Sciatic nerve (tissue), 2 donors: ENCODE results near the gene CHAT. TPM values are rescaled to one million over a fixed set of nuclear protein-coding genes. Genes with fewer than 3 reads are reported as not detected.

Source experiments
- ATAC-seq: fragments of 200-7000 bp; cut with Tn5 transposase; one replicate; pipeline ENCODE4 v1.9.1; 2020; ENCODE audit warnings: mild to moderate bottlenecking, moderate library complexity
- DNase-seq: peaks from one replicate; pipeline ENCODE4 v3.0.0-alpha.2; 2020; ENCODE audit warnings: low spot score
- intact Hi-C: fragments of 100-400 bp; cut with DNase I; formaldehyde crosslinking; loops from one replicate; pipeline ENCODE4 v1.14.2; 2022
- total RNA-seq: library from RNA; stranded (reverse); fragmentation: NEBNext Ultra II Directional; extraction: Animal tissue kit (Norgen Biotek cat#: 25700); gene quantifications from one replicate; pipeline ENCODE4 v1.2.1, GENCODE V29; 2021
- donor health status: DM: no; HTN: no; CAD: no.
- donor health status: DM: no; HTN: no; CAD: no.

CHAT gene
- total RNA-seq, 1 donor from 2014 or later: not detected

DNA sequence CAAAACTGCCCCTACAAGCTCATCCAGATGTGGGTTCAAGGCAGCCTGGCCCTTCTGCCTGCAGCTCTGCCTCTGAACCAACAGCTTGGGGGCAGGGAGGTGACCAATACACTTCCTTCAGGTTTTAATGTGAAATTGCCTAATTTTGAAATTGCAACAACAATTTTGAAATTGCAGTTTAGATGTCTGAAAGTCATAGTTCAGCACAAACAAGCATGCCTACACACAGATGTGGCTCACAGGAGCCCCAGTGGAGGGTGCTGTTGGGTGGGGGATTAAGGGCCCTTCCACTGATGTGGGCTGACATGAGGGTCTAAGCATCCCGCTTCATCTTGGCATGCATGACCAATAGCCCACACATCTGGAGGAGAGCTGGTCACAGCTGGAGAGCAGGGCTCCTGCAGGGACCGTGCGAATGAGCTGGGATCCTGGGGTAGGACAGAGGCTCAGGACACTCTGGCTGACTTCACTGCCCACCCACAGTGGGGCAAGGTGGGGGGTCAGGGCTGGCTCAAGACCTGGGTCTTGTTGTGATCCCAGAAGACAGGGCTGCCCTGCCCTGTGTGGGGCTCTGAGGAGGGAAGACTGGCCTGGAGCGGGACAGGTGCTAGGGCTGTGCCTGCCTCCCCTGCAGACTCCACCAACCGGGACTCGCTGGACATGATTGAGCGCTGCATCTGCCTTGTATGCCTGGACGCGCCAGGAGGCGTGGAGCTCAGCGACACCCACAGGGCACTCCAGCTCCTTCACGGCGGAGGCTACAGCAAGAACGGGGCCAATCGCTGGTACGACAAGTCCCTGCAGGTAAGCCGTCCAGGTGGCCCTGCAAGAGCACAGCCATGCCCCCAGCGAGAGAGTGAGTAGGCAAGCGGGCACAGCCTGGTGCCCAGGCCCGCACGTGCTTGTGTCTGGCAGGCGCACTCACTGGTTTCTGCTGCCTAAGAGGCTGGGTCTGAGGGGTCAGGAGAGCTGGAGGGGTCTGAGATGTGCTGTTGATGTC, 32.3 kb downstream of the CHAT start:
- DNase-seq: peak; percentile 25
- no peak for ATAC-seq
- intact Hi-C loops: no loop called here

DNA sequence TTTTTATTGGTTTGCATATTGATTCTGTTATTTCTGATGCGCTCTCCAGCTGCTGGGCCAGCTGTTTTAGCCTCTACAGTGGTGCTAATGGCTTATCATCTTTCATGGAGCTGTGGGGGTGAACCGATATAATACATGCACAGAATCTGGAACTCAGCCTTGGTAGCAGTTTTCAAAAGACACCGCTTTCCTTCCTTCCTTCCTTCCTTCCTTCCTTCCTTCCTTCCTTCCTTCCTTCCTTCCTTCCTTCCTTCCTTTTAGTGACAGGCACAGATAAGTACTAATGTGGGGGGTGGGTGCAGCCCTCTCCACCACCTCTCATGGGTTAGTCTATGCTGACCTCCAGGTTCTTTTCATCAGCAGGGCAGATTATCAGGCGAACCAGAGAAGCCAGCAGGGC, 33.7 kb downstream of the CHAT start:
- ATAC-seq (no peak), DNase-seq (no peak)
- intact Hi-C loops: no loop called here

DNA sequence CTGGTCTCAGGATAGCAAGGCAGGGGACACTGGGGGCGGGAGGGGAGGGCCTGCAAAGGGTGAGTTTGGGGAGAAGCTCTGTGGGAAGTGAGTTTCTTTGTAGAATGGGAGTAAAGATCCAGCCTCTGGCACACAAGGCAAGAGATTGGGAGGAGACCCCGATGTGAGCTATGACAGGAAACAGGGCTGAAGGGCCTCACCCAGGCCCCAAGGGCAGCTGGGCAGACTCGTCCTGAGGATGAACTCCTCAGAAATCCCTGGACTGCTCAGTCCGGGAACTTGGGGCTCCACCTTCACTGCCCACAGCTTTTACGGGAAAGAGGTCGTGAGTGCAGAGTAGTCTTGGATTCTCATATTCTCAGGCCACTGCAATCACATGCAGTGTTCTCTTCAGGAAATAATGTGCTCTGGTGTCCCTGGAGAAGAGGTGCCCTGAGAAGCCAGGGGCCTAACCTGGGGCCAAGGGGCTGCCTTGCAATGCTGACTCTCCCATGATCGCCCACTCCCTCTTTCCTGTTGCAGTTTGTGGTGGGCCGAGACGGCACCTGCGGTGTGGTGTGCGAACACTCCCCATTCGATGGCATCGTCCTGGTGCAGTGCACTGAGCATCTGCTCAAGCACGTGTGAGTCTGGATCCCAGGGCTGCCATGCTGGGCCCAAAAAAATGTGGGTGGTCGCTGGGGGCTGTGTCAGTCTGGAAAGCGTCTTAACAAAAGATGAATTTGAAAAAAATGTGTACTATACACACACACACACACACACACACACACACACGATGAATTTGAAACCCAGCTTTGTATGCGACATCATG, 34.4 kb downstream of the CHAT start:
- no peak for DNase-seq
- intact Hi-C loops: no loop called here
- ATAC-seq: no peak

DNA sequence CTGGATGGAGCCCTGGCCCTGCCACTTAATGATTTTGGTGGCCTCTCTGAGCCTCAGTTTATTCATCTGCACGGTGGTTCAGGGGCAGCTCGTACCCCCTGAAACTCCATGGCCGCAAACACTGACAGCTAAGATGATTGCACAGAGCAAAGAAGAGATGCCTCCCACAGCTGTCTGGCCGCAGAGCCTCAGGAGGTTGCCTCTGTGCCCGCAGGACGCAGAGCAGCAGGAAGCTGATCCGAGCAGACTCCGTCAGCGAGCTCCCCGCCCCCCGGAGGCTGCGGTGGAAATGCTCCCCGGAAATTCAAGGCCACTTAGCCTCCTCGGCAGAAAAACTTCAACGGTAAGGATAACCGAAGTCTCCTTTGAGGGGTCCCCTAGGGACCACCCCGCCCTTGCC, 35.5 kb downstream of the CHAT start:
- intact Hi-C loops: no loop called here
- ATAC-seq: no peak
- DNase-seq: no peak

DNA sequence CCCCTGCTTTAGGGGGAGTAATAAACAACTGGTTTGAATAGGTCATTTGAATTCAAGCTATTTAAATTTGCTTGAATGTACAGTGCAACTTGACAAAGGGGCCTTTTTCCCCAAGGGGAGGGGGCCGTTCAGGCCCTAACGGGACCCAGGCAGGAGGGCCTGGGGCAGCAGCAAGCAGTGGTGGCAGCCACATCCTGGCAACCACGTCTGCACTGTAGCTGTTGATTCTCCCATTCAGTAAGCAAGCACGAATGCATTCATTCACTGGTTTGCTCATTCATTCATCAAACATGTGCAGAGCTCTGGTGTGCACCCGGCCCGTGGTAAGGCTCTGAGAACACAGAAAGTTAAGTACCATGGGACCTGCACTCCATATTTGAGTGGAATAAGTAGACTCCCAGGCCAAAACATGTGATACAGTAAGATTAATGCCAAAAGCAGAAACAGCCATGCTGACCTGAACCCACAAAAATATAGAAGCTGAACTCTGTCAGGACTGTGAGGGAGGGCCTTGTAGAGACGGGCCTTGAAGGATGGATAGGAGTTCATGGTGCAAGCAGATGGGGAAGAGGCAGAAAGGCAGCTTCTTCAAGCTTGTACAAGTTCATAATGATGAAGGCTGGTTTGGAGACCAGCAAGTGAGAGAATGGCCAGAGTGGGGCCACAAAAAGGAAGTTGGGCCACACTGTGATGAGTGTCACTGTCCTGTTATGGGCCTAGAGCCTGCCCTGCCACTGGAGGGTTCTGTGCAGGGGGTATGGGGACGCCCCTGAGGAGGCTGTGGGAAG, 36.3 kb downstream of the CHAT start:
- intact Hi-C loops: no loop called here
- ATAC-seq (no peak), DNase-seq (no peak)

DNA sequence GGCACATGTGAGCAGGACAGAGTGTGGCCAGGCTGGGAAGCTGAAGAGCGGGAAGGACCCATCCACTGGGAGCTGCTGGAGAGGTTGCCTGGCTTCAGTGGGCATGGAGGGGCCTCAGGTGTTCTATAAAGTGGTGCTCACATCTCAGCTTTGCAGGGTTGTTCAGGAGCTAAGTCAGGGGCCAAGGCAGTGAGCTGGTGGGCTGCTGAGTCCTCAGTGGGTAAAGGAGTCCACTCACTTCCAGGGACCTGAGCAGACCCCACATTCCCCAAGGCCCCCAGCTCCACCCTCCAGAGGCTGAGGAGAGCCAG, 36.8 kb downstream of the CHAT start:
- intact Hi-C loops: no loop called here
- ATAC-seq (no peak), DNase-seq (no peak)

DNA sequence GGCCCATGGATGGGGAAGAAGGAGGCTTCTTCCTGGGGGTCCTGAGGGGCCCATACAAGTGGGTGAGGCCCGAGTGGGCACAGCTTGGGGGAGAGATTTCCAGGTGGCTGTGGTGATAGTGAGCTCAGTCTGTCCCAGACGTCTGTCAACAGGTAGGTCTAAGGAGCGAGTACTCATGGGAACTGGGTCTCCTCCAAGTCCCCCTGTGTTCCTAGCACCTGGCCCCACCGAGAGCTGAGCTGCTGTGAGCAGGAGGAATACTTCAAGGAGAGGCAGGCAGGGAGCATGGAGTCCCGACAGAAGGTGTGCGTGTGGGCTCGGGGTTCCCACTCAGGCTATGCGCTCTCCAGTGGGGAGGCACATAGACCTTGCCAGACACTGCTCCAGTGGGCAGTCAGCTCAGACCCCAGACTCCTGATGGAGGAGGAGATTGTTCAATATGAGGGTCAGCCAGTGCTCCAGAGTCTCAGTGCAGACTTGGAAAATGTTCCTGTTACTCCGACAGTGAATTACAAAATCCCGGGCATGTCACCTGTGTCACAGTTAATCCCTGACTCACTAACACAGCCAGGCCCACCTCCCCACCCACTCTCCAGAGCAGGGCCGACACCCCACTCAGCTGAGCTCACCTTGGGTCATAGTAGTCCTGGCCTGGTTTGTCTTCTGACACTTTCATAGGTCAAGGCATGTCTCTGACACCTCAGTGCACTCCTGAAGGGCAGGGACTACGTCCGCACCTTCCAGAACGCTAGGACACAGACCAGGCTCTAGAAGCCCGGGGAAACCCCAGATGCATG, 37.4 kb downstream of the CHAT start:
- DNase-seq (no peak), ATAC-seq (no peak)
- intact Hi-C loops: no loop called here

DNA sequence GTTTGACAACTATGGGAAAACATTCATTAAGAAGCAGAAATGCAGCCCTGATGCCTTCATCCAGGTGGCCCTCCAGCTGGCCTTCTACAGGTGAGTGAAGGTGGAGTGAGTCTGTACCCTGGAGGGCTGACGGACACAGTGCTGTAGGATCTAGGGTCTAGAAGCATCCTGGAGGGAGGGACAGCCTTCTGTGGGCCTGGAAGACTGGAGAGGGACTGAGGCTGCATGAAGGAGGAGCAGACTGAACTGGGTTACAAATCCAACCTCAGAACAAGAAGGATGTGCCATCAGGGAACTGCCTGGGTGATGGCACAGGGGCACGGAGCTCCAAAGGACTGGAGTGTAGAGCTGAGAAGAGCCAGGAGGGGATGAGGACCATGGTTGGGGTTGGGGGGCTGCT, 38.1 kb downstream of the CHAT start:
- no peak for DNase-seq
- ATAC-seq: no peak
- intact Hi-C loops: no loop called here

DNA sequence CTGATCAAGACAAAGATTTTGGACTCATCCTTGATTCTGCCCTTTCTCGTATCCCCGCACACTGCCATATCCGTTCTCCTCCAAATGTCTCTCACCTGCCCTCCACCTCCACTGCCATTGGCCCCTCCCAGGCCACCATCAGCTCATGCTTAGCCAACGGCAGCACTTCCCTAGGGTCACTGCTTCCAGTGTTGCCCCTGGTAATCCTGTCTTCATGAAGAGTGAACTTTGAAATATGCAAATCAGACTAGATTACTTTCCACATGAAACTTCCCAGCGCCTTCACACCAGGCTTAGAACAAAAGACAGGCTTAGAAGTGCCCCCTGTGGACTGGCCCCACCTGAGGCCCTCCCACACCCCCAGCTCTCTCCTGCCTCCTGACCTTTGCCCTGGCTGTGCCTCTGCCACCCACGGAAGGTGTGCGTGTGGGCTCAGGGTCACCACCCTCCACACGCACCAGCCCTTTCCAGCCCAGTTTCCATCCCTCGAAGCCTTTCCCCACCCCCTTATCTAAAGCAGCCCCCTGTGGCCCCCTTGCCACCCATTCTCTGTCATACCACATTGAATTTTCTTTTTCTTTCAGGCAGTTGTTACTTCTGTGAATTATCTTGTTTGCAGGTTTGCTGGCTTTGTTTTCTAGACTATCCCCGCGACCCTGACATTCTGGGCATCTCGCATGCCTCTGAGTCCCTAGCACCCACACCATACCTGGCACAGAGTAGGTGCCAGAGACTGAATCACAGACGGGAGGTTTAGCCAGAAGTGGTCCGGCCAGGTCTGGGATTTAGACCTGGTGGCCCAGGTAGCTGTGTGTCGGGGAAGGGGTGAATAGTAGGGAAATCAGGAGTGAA, 38.8 kb downstream of the CHAT start:
- ATAC-seq: no peak
- no peak for DNase-seq
- intact Hi-C loops: no loop called here

DNA sequence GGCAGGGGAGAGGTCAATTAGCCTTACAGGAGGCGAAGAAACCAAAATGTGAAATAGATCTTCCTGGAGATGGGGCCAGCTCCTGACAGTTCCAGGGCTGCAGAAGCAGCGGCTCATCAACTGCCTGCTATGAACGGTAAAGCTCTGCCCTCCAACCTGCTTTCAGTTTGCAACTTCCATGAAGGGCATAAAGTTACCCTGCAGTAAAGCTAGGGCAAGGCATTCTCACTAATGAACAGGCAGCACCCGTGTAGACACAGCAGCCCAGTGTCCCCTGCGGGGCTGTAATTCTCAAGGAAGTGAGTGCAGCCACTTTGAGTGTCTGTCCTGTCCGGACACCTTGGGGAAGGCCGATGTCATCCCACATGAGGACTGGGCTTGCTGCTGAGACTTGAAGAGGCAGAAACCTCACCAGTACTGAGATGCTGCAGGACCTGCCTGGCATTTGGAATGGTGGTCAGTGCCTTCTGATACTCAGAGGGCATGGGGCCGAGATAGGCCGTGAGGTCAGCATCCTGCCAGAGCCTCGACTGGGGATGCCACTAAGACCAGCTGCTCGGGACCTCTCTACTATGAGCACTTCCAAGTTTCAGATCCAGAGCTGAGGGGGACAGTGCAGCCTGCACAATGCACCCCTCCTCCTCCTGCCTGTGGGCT, 39.6 kb downstream of the CHAT start:
- DNase-seq: no peak
- ATAC-seq: no peak
- intact Hi-C loops: no loop called here

DNA sequence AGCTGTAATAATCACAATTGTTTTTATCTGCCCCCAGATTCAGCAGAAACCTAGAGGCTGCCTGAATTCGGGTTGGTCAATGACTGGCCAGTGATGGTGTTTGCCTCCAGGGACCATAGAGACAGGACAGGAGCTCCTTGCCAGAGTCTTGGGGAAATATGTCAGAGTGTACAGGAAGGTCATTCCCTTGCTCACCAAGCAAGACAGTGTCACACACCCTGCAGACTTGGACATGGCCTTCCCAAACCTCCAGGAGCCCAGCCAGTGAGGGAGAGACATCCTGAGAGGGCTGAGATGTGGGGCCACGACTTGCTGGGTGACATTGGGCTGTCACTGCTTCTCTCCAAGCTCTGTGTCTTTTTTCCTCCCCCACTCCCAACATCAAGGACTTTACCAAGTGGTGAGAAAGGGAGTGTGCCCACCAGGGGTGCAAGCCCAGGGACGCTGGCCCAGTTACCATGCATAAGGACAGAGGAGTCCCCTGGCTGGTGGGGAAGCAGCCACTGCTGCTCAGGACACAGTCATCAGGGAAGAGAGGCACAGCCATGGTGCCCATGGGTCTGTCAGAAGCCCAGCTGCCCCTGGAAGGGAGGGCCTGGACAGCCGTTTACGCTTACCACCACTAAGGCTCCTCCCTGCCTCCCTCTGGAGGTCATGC, 40.3 kb downstream of the CHAT start:
- DNase-seq: no peak
- intact Hi-C loops: no loop called here

DNA sequence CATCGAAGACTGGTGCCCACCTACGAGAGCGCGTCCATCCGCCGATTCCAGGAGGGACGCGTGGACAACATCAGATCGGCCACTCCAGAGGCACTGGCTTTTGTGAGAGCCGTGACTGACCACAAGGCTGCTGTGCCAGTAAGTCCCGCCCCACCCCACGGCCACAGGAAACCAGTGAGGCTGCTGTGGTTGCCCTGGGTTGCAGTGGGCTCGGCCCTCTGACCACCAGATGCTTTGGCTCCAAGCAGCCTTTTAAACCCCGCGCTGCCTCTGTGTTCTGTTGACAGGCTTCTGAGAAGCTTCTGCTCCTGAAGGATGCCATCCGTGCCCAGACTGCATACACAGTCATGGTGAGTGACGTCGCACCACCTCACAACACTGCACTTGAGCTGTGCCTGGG, 41.3 kb downstream of the CHAT start:
- DNase-seq: no peak
- intact Hi-C loops: no loop called here
- no peak for ATAC-seq

More for the DNA sequence above, 40.3 kb downstream of the CHAT start:
- no peak for ATAC-seq

DNA sequence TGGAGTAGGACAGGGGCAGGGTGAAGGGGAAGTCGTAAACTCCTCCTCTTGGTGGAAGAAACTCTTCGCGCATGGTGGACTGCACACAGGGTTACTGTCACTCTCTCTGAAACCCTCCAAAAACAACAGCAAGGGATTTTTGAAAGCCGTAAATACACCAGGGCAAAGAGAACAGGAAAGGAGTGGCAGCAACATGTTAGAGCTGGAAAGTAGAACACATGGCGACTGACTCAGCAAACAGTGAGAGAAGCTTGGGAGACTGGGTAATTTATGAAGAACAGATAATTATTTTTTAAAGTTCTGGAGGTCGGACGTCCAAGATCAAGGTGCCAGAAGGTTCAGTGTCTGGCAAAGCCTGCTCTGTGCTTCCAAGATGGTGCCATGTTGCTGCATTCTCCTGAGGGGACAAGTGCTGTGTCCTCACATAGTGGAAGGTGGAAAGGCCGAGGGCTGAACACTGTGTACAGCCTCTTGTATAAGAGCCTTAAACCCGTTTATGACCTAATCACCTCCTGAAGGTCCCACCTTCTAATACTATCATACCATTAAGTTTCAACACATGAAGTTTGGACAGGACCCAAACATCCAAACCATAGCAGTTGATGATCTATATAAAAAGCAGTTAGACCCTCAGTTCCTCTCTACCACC, 43.1 kb downstream of the CHAT start:
- no peak for ATAC-seq
- intact Hi-C loops: no loop called here

DNA sequence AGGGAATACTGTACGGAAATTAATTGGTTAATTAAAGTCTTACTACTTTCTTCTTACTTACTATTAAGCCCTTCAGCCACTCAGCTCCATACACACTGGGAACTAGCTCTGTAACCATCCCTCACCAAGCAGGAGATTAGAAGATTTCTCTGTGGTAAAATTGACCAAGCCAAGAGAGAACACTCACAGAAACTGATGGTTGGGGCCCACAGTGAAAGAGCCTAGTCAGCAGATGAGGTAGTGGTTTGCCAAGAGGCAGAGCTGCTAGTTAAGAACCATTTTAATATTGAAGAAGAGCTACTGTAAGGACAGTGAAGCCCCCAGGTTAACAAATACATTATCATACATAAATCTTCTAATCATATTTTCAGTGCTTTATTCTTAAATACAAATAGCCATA, 43.8 kb downstream of the CHAT start:
- ATAC-seq (no peak), DNase-seq (no peak)
- intact Hi-C loops: no loop called here

More for the DNA sequence above, 43.1 kb downstream of the CHAT start:
- no peak for DNase-seq

DNA sequence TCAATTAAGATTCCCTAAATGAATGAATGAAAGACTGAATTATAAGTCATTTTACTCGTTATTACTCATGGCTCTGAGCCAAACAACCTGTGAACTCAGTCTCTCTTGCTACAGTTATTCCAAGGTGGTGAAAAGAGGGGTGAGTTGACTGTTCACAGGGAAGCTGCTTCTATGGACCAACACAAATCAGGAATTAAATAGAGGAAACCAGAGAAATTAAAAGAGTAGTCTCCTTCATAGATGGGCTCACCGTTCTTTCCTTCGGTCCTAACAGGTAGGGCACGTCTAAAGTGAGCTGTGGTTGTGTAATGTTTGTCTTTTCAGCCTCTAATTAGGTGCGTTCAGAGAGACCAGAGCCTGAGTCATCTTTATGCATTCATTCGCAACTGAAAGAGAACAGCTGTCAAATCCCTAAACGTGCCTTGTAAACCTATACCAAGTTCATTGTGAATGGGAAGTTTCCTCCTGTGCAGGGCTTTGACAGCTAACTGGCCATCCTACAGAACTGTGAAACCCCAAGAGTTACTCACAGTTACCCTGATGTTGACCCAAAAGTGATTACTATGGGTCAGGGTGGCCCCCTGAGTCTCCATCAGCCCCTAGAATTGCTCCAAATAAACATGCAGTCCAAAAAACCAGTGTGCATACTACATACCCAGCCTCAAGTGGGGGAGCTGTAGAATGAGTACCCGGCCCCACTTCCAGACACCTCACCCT, 47.5 kb downstream of the CHAT start:
- DNase-seq (no peak), ATAC-seq (no peak)
- intact Hi-C loops: no loop called here
